Activated B cell treated with CpG ODN at 0.5 μM for 24 hours (primary cell): Measurements from ENCODE around the gene MAP3K6. TPM values are rescaled to one million over a fixed set of nuclear protein-coding genes. Genes with fewer than 3 reads are reported as not detected.

Source experiments
- ATAC-seq: fragments of 200-7000 bp; cut with Tn5 transposase; one replicate; pipeline ENCODE4 v1.10.0; 2021; ENCODE audit warnings: low read depth, mild to moderate bottlenecking, moderate library complexity
- CTCF ChIA-PET: fragments of 350-600 bp; sonication (Branson Sonifier 250); formaldehyde crosslinking; loops from one replicate; lab custom pipeline; 2021; ENCODE audit warnings: antibody characterized with exemption; lab: Charles Lee
- POLR2A ChIA-PET: fragments of 350-600 bp; sonication (Branson Sonifier 250); formaldehyde crosslinking; loops from one replicate; lab custom pipeline; 2021; ENCODE audit warnings: antibody characterized with exemption; lab: Charles Lee
- DNase-seq: peaks from one replicate; pipeline ENCODE4 v3.0.0; 2022
- H3K27ac Mint-ChIP-seq: one replicate; pipeline ENCODE4 v1.8.0; 2020; ENCODE audit warnings: mixed read lengths
- H3K27me3 Mint-ChIP-seq: one replicate; pipeline ENCODE4 v1.8.0; 2021; ENCODE audit warnings: mixed read lengths
- H3K36me3 Mint-ChIP-seq: one replicate; pipeline ENCODE4 v1.8.0; 2021; ENCODE audit warnings: low read depth, mixed read lengths
- H3K4me1 Mint-ChIP-seq: one replicate; pipeline ENCODE4 v1.8.0; 2021; ENCODE audit warnings: mixed read lengths
- H3K4me3 Mint-ChIP-seq: one replicate; pipeline ENCODE4 v1.8.0; 2020; ENCODE audit warnings: mild to moderate bottlenecking, mixed read lengths
- H3K9me3 Mint-ChIP-seq: one replicate; pipeline ENCODE4 v1.8.0; 2020; ENCODE audit warnings: mixed read lengths
- CTCF ChIP-seq: fragments of 200-600 bp; IDR thresholded peaks from one replicate; pipeline ENCODE4 v1.8.0; 2022; ENCODE audit warnings: antibody characterized with exemption, mild to moderate bottlenecking
- intact Hi-C: fragments of 100-400 bp; cut with micrococcal nuclease; formaldehyde crosslinking; loops from one replicate; pipeline ENCODE4 v1.15.1; 2024
- total RNA-seq: library from RNA; stranded (reverse); gene quantifications from 2 replicates; pipeline ENCODE4 v1.2.3, GENCODE V29; 2022

MAP3K6 gene
- total RNA-seq, 1 donor from 2014 or later, result 4.6 TPM

- DNase-seq, result no peak
- peaks cover 66% of the 10 kb centered on the region for H3K4me1 Mint-ChIP-seq
Observed at GRCh38 chr1:27405074-27405473, 38.3 kb upstream of the MAP3K6 start.

GRCh38 chr1:27403931-27404330 is 37.2 kb upstream of the MAP3K6 start:
- Mint-ChIP-seq H3K9me3 (no peaks in the 10 kb centered on the region), H3K4me3 (peak overlapping the region; percentile 72), H3K4me1 (peaks cover 66% of the 10 kb centered on the region), H3K36me3 (peaks cover 27% of the 10 kb centered on the region), H3K27me3 (no peaks in the 10 kb centered on the region), H3K27ac (peak overlapping the region; percentile 91)
- ATAC-seq, result no peak
- no peak for TF ChIP-seq CTCF
- intact Hi-C loops, result loop anchor here (1.0 to 5.0 kb wide), 8 partner anchors 12 to 323 kb away; partner anchors contain the start of genes FAM76A and WASF2
- DNase-seq, result no peak
- ChIA-PET POLR2A (interaction anchor here (0.6 to 2.7 kb wide), 16 partner anchors 12 to 259 kb away, joined by 3 to 22 read pairs (median 6); partner anchors contain the start of genes AHDC1, SYTL1 and WASF2), CTCF (interaction anchor here (0.8 to 4.3 kb wide), 20 partner anchors 9 to 268 kb away, joined by 3 to 47 read pairs (median 6); partner anchors contain the start of genes AHDC1, IFI6 and WASF2)

More at GRCh38 chr1:27405074-27405473, 38.3 kb upstream of the MAP3K6 start:
- intact Hi-C loops, result no loop called here
- TF ChIP-seq CTCF, result no peak
- ChIA-PET POLR2A (interaction anchor here (1.2 to 2.5 kb wide), 4 partner anchors 11 to 253 kb away, joined by 3 to 7 read pairs (median 4); partner anchors contain the start of gene AHDC1), CTCF (interaction anchor here (1.6 kb wide), 1 partner anchor 10 kb away, joined by 5 read pairs; no protein-coding TSS in a partner anchor)
- ATAC-seq, result no peak
- Mint-ChIP-seq H3K27ac (peak overlapping the region; percentile 91), H3K4me3 (no peak overlapping the region), H3K9me3 (no peaks in the 10 kb centered on the region), H3K36me3 (peaks cover 35% of the 10 kb centered on the region), H3K27me3 (no peaks in the 10 kb centered on the region)

GRCh38 chr1:27403065-27403726 is 36.4 kb upstream of the MAP3K6 start:
- Mint-ChIP-seq H3K4me3 (peak overlapping the region; percentile 72), H3K4me1 (peaks cover 61% of the 10 kb centered on the region), H3K36me3 (peaks cover 20% of the 10 kb centered on the region), H3K9me3 (no peaks in the 10 kb centered on the region), H3K27me3 (no peaks in the 10 kb centered on the region), H3K27ac (peak overlapping the region; percentile 91)
- POLR2A ChIA-PET, result interaction anchor here (0.6 to 2.7 kb wide), 21 partner anchors 13 to 259 kb away, joined by 3 to 22 read pairs (median 5); partner anchors contain the start of genes AHDC1, SYTL1 and WASF2
- intact Hi-C loops, result loop anchor here (1.0 to 5.0 kb wide), 8 partner anchors 13 to 324 kb away; partner anchors contain the start of genes FAM76A and WASF2
- DNase-seq (peak; percentile 65), ATAC-seq (peak; percentile 82)
- CTCF ChIA-PET, result interaction anchor here (0.8 to 4.3 kb wide), 24 partner anchors 9 to 269 kb away, joined by 3 to 47 read pairs (median 5); partner anchors contain the start of genes AHDC1, IFI6 and WASF2
- TF ChIP-seq CTCF, result no peak

GRCh38 chr1:27402349-27402754 is 35.6 kb upstream of the MAP3K6 start:
- CTCF ChIA-PET, result interaction anchor here (1.2 to 4.3 kb wide), 19 partner anchors 8 to 267 kb away, joined by 3 to 47 read pairs (median 6); partner anchors contain the start of gene AHDC1
- no peaks in the 10 kb centered on the region for H3K27me3 Mint-ChIP-seq
- H3K4me1 Mint-ChIP-seq, result peaks cover 53% of the 10 kb centered on the region
- H3K36me3 Mint-ChIP-seq, result peaks cover 12% of the 10 kb centered on the region
- H3K27ac Mint-ChIP-seq, result peak overlapping the region; percentile 91
- no peak for TF ChIP-seq CTCF
- POLR2A ChIA-PET, result interaction anchor here (0.6 to 2.7 kb wide), 13 partner anchors 16 to 265 kb away, joined by 3 to 22 read pairs (median 5); partner anchors contain the start of genes AHDC1 and WASF2
- intact Hi-C loops, result loop anchor here (2.0 to 5.0 kb wide), 2 partner anchors 36 to 325 kb away; partner anchors contain the start of gene FAM76A
- peak overlapping the region; percentile 72 for H3K4me3 Mint-ChIP-seq
- no peaks in the 10 kb centered on the region for H3K9me3 Mint-ChIP-seq
- no peak for DNase-seq
- no peak for ATAC-seq
